ENCODE data around the gene COL19A1.

The COL19A1 gene

DNA sequence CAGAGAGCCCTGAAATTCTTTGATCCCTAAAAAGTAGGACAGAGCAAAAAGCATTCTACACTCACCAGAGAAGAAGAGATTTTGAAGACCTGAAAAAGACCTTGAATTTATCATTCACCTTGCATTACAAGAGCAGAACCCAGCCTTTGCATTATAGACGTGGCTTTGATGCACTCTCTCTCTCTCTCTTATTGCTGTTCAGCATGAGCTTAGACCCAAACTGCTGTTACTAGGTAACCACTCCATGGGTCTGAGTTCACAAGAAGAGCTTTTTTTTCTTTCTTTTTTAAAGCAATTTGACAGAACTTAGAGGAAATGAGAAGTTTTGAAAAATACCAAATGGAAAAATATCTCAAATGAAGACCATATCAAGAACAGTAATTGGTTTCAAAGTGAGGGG, 392.1 kb downstream of the COL19A1 start:
- TF ChIP-seq, protein P1, sequence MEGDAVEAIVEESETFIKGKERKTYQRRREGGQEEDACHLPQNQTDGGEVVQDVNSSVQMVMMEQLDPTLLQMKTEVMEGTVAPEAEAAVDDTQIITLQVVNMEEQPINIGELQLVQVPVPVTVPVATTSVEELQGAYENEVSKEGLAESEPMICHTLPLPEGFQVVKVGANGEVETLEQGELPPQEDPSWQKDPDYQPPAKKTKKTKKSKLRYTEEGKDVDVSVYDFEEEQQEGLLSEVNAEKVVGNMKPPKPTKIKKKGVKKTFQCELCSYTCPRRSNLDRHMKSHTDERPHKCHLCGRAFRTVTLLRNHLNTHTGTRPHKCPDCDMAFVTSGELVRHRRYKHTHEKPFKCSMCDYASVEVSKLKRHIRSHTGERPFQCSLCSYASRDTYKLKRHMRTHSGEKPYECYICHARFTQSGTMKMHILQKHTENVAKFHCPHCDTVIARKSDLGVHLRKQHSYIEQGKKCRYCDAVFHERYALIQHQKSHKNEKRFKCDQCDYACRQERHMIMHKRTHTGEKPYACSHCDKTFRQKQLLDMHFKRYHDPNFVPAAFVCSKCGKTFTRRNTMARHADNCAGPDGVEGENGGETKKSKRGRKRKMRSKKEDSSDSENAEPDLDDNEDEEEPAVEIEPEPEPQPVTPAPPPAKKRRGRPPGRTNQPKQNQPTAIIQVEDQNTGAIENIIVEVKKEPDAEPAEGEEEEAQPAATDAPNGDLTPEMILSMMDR (IDR thresholded peaks at IDR 0.05; ENCODE audit: low read depth, low read length): no peak
- no peak overlapping the region for H3K4me3 ChIP-seq (ENCODE audit: low read depth, low read length)
- in situ Hi-C loops (cut with HindIII; ENCODE audit: low sequenced_read_pairs): no loop called here
- no peak for DNase-seq (ENCODE audit: low read depth, low spot score)
